HCT116 (cell line): ENCODE measurements around the gene ENTHD1. TPM values are rescaled to one million over a fixed set of nuclear protein-coding genes. Genes with fewer than 3 reads are reported as not detected.

Source experiments
- ATAC-seq: fragments of 200-7000 bp; cut with Tn5 transposase; 2 replicates; pipeline ENCODE4 v1.9.1; 2020; ENCODE audit warnings: mild to moderate bottlenecking, moderate library complexity
- BruUV-seq: library from RNA; stranded (reverse); fragments of 400-500 nt; replicated peaks from 2 replicates; lab custom pipeline; 2021; lab: Mats Ljungman, UMichigan
- CTCF ChIA-PET: fragments of 300-600 bp; sonication (Branson Sonifier 250); formaldehyde crosslinking; loops from one replicate; lab custom pipeline; 2021; ENCODE audit warnings: antibody characterized with exemption; lab: Charles Lee
- POLR2A ChIA-PET: fragments of 300-600, 350-600 bp; sonication (Branson Sonifier 250); formaldehyde crosslinking; loops from one replicate; lab custom pipeline; 2021; ENCODE audit warnings: antibody characterized with exemption; lab: Charles Lee
- RAD21 ChIA-PET, 2 experiments: fragments of 300-600 bp; sonication (Branson Sonifier 250); formaldehyde crosslinking; loops; one replicate each; lab custom pipeline; 2023; ENCODE audit warnings: low total read pairs in 2 of 2; ENCODE audit not compliant: uncharacterized antibody in 2 of 2, unreplicated experiment in 2 of 2, low non-redundant PET in 1 of 2; lab: Charles Lee
- DNase-seq: peaks from one replicate; pipeline ENCODE4 v3.0.0-alpha.2; 2010; ENCODE audit warnings: low read depth, low spot score
- H2AFZ ChIP-seq: fragments of 200-600 bp; shearing (Covaris generic), sonication (generic); 2 replicates; pipeline ENCODE4 v1.6.1; 2017; ENCODE audit warnings: low read depth, mixed run types, mixed read lengths, antibody characterized with exemption, low read length; ENCODE audit not compliant: poor library complexity, severe bottlenecking
- H3K27ac ChIP-seq: 2 replicates; pipeline ENCODE4 v1.5.1; 2012; ENCODE audit warnings: low read depth, low read length
- H3K27me3 ChIP-seq: fragments of 200-600 bp; sonication (generic); 2 replicates; pipeline ENCODE4 v1.6.1; 2016; ENCODE audit warnings: mixed run types, low read length, mixed read lengths; ENCODE audit not compliant: insufficient read depth
- H3K36me3 ChIP-seq, 2 experiments: fragments of 200-500 bp in 1 of 2; fragments of 200-600 bp in 1 of 2; sonication (Bioruptor generic) in 1 of 2; sonication (generic) in 1 of 2; 2 replicates each; pipeline versions ENCODE4 v1.5.1 to v1.6.1; 2014 to 2016; ENCODE audit warnings: low read length in 2 of 2, inconsistent platforms in 1 of 2, mixed read lengths in 1 of 2, mixed run types in 1 of 2; ENCODE audit not compliant: insufficient read depth in 2 of 2, control insufficient read depth in 1 of 2
- H3K4me1 ChIP-seq, 2 experiments: fragments of 200-600 bp in 1 of 2; sonication (generic) in 1 of 2; 2 replicates each; pipeline versions ENCODE4 v1.5.1 to v1.6.1; 2012 to 2017; ENCODE audit warnings: low read length in 2 of 2, inconsistent platforms in 1 of 2, mild to moderate bottlenecking in 1 of 2, mixed read lengths in 1 of 2, mixed run types in 1 of 2, moderate library complexity in 1 of 2; ENCODE audit not compliant: insufficient read depth in 2 of 2, control insufficient read depth in 1 of 2
- H3K4me2 ChIP-seq: fragments of 200-600 bp; sonication (generic); 2 replicates; pipeline ENCODE4 v1.6.1; 2017; ENCODE audit warnings: mixed run types, low read length, mixed read lengths
- H3K4me3 ChIP-seq, 2 experiments: fragments of 200-600 bp in 1 of 2; sonication (generic) in 1 of 2; replicated peaks in 1 of 2; 2 replicates each; pipeline ENCODE4 v1.5.1; 2011 to 2016; ENCODE audit warnings: low read length in 2 of 2, control low read depth in 1 of 2, low read depth in 1 of 2, mild to moderate bottlenecking in 1 of 2, mixed read lengths in 1 of 2, mixed run types in 1 of 2
- H3K79me2 ChIP-seq: fragments of 200-600 bp; sonication (generic); 2 replicates; pipeline ENCODE4 v1.6.1; 2017; ENCODE audit warnings: mild to moderate bottlenecking, mixed run types, low read length, moderate library complexity, mixed read lengths; ENCODE audit not compliant: insufficient read depth
- H3K9ac ChIP-seq: fragments of 200-600 bp; sonication (generic); 2 replicates; pipeline ENCODE4 v1.6.1; 2016; ENCODE audit warnings: low read length, mixed read lengths
- H3K9me2 ChIP-seq: fragments of 200-600 bp; sonication (generic), shearing (Covaris generic); 2 replicates; pipeline ENCODE4 v1.6.1; 2017; ENCODE audit warnings: mixed run types, mild to moderate bottlenecking, moderate library complexity; ENCODE audit not compliant: insufficient read depth
- H3K9me3 ChIP-seq, 2 experiments: fragments of 200-500 bp in 1 of 2; fragments of 200-600 bp in 1 of 2; sonication (Bioruptor generic) in 1 of 2; sonication (generic) in 1 of 2; 2 replicates each; pipeline ENCODE4 v1.6.1; 2014 to 2017; ENCODE audit warnings: low read length in 2 of 2, mixed read lengths in 2 of 2, inconsistent platforms in 1 of 2, low read depth in 1 of 2, mild to moderate bottlenecking in 1 of 2, mixed run types in 1 of 2, moderate library complexity in 1 of 2; ENCODE audit not compliant: control insufficient read depth in 1 of 2, insufficient read depth in 1 of 2
- H4K20me1 ChIP-seq: fragments of 200-600 bp; sonication (generic), shearing (Covaris generic); 2 replicates; pipeline ENCODE4 v1.6.1; 2017; ENCODE audit warnings: mixed run types, mild to moderate bottlenecking, moderate library complexity; ENCODE audit not compliant: insufficient read depth
- ATF3 ChIP-seq: IDR thresholded peaks from 2 replicates; pipeline ENCODE4 v1.6.1; 2012
- CBX3 ChIP-seq: IDR thresholded peaks from 2 replicates; pipeline ENCODE4 v1.6.1; 2012; ENCODE audit warnings: low read depth
- CTCF ChIP-seq, 3 experiments: fragments of 200-600 bp in 1 of 3; sonication (generic) in 1 of 3; IDR thresholded peaks in 2 of 3; conservative IDR thresholded peaks in 1 of 3; 2 replicates each; pipeline ENCODE4 v1.5.1; 2012 to 2017; ENCODE audit warnings: low read depth in 2 of 3, low read length in 2 of 3, antibody characterized with exemption in 1 of 3, borderline replicate concordance in 1 of 3, control low read depth in 1 of 3, mild to moderate bottlenecking in 1 of 3, mixed read lengths in 1 of 3, mixed run types in 1 of 3, moderate library complexity in 1 of 3; ENCODE audit not compliant: insufficient read depth in 1 of 3
- ELF1 ChIP-seq: IDR thresholded peaks from 2 replicates; pipeline ENCODE4 v1.6.1; 2012; ENCODE audit warnings: low read depth, borderline replicate concordance
- EZH2 ChIP-seq: fragments of 200-600 bp; sonication (generic); IDR thresholded peaks from 2 replicates; pipeline ENCODE4 v1.6.1; 2017; ENCODE audit warnings: antibody characterized with exemption, mixed run types
- EZH2phosphoT487 ChIP-seq: fragments of 200-600 bp; IDR thresholded peaks from 2 replicates; pipeline ENCODE4 v1.6.1; 2018; ENCODE audit warnings: antibody characterized with exemption, borderline replicate concordance
- FOSL1 ChIP-seq: IDR thresholded peaks from 2 replicates; pipeline ENCODE4 v1.6.1; 2012; ENCODE audit warnings: low read depth
- JUND ChIP-seq: IDR thresholded peaks from 2 replicates; pipeline ENCODE4 v1.6.1; 2012
- POLR2A ChIP-seq: IDR thresholded peaks from 2 replicates; pipeline ENCODE4 v1.7.0; 2011; ENCODE audit warnings: borderline replicate concordance; ENCODE audit not compliant: insufficient read depth, insufficient read length; ENCODE audit errors: extremely low read depth
- POLR2AphosphoS5 ChIP-seq: IDR thresholded peaks from 2 replicates; pipeline ENCODE4 v1.6.1; 2011; ENCODE audit warnings: mild to moderate bottlenecking, low read depth, low read length, moderate library complexity
- RAD21 ChIP-seq: IDR thresholded peaks from 2 replicates; pipeline ENCODE4 v1.6.1; 2012; ENCODE audit warnings: low read depth, mild to moderate bottlenecking
- TCF7L2 ChIP-seq: IDR thresholded peaks from 2 replicates; pipeline ENCODE4 v1.7.0; 2011; ENCODE audit warnings: borderline replicate concordance, inconsistent platforms; ENCODE audit not compliant: insufficient read depth, insufficient read length; ENCODE audit errors: extremely low read depth
- ZFX ChIP-seq: fragments of 450-650 bp; IDR thresholded peaks from 2 replicates; pipeline ENCODE4 v1.6.1; 2017
- ZNF274 ChIP-seq: fragments of 200-500 bp; sonication (Bioruptor generic); IDR thresholded peaks from 2 replicates; pipeline ENCODE4 v1.6.1; 2014; ENCODE audit warnings: mild to moderate bottlenecking, low read depth, low read length, inconsistent platforms
- intact Hi-C: fragments of 100-400 bp; cut with micrococcal nuclease; formaldehyde crosslinking; loops from 2 replicates; pipeline ENCODE4 v1.10.0; 2022
- total RNA-seq: library from RNA; stranded (reverse); gene quantifications from one replicate; pipeline ENCODE4 v1.2.1, GENCODE V29; 2021; ENCODE audit not compliant: unreplicated experiment

The ENTHD1 gene
- total RNA-seq, 1 experiment from 2014 or later: not detected

- no peaks in the 10 kb centered on the region for H3K36me3 ChIP-seq
- POLR2A ChIA-PET: no interaction called here
- CTCF ChIA-PET: no interaction called here
- H3K27ac ChIP-seq: no peak overlapping the region
- H3K9me2 ChIP-seq: no peaks in the 10 kb centered on the region
- TF ChIP-seq ELF1 (no peak), JUND (no peak), RAD21 (no peak), EZH2 (no peak), CTCF (IDR thresholded peaks at IDR 0.05 in 2 of 3, conservative IDR thresholded peaks at IDR 0.05 in 1 of 3; ENCODE audit: borderline replicate concordance in 1 of 3, insufficient read depth in 1 of 3, low read depth in 2 of 3, low read length in 2 of 3) (no peak), EZH2phosphoT487 (no peak), TCF7L2 (no peak), FOSL1 (no peak), ZFX (no peak), ATF3 (no peak), POLR2A (no peak), CBX3 (no peak), ZNF274 (no peak), POLR2AphosphoS5 (no peak)
- no TSS peak for BruUV-seq
- intact Hi-C loops: no loop called here
- no peaks in the 10 kb centered on the region for H3K4me1 ChIP-seq
- H2AFZ ChIP-seq: no peak overlapping the region
- H3K79me2 ChIP-seq: no peaks in the 10 kb centered on the region
- no peaks in the 10 kb centered on the region for H3K9me3 ChIP-seq
- no peak overlapping the region for H3K9ac ChIP-seq
- no peak overlapping the region for H3K4me3 ChIP-seq
- DNase-seq: no peak
- H3K4me2 ChIP-seq: no peak overlapping the region
- H4K20me1 ChIP-seq: no peaks in the 10 kb centered on the region
- ATAC-seq: no peak
- H3K27me3 ChIP-seq: peaks cover 71% of the 10 kb centered on the region
- RAD21 ChIA-PET: no interaction called here
Observed at GRCh38 chr22:39913321-39913720, 19.8 kb upstream of the ENTHD1 start.
